GM10266 (cell line): ENCODE measurements around the gene CHCHD1.

ENCODE experiments used
- DNase-seq: peaks from one replicate; pipeline ENCODE4 v3.0.0; 2012; ENCODE audit errors: extremely low spot score
- TF ChIP-seq, protein P1 (sequence below): IDR thresholded peaks from 2 replicates; pipeline ENCODE4 v1.5.1; 2012; ENCODE audit warnings: mild to moderate bottlenecking, low read depth; ENCODE audit not compliant: control insufficient read depth, insufficient read depth; ENCODE audit errors: missing control alignments

The CHCHD1 gene

DNA sequence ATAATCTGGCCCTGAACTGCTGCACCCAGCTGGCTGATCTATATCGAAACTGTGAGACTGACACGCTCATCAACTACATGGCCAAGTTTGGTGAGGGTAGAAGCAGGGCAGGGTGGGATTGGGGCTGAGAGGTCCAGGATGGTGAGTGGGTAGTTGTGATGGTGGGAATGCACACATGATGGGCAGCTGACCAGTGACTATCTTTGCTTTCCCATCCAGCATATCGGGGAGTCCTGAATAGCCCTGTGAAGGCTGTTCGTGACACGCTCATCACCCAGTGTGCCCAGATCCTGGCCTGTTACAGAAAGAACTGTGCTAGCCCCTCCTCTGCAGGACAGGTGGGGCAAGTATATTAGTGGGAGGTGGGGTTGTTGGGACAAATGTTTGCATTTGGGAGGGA, 12.5 kb upstream of the CHCHD1 start:
- TF ChIP-seq, protein P1, sequence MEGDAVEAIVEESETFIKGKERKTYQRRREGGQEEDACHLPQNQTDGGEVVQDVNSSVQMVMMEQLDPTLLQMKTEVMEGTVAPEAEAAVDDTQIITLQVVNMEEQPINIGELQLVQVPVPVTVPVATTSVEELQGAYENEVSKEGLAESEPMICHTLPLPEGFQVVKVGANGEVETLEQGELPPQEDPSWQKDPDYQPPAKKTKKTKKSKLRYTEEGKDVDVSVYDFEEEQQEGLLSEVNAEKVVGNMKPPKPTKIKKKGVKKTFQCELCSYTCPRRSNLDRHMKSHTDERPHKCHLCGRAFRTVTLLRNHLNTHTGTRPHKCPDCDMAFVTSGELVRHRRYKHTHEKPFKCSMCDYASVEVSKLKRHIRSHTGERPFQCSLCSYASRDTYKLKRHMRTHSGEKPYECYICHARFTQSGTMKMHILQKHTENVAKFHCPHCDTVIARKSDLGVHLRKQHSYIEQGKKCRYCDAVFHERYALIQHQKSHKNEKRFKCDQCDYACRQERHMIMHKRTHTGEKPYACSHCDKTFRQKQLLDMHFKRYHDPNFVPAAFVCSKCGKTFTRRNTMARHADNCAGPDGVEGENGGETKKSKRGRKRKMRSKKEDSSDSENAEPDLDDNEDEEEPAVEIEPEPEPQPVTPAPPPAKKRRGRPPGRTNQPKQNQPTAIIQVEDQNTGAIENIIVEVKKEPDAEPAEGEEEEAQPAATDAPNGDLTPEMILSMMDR: no peak
- no peak for DNase-seq

DNA sequence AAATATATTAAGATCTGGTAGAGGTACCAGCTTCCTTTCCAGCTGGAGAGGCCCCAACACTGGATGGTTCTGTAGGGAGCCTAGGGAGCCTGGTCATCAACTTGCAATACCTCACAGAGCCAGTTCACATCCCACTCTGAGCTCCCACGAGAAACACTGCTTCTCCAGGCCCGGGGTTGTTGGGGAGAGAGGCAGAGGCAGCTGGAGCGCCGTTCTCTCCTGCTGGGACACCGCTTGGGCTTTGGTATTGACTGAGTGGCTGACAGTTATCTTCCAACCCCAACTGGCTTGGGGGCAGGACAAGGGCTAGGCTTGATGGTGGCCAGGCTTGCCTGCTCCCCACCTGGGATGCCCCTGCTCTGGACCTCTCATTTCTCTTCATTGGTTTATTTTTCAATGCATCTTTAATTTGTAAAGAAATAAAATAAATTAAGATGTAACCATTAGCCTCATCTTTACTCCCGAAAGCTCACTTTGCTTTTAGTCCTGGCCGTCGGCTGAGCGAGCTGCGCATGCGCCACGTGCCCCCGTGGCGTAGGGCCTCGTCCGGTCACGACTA, 10.0 kb upstream of the CHCHD1 start:
- TF ChIP-seq, protein P1: no peak
- peak; percentile 88 for DNase-seq

DNA sequence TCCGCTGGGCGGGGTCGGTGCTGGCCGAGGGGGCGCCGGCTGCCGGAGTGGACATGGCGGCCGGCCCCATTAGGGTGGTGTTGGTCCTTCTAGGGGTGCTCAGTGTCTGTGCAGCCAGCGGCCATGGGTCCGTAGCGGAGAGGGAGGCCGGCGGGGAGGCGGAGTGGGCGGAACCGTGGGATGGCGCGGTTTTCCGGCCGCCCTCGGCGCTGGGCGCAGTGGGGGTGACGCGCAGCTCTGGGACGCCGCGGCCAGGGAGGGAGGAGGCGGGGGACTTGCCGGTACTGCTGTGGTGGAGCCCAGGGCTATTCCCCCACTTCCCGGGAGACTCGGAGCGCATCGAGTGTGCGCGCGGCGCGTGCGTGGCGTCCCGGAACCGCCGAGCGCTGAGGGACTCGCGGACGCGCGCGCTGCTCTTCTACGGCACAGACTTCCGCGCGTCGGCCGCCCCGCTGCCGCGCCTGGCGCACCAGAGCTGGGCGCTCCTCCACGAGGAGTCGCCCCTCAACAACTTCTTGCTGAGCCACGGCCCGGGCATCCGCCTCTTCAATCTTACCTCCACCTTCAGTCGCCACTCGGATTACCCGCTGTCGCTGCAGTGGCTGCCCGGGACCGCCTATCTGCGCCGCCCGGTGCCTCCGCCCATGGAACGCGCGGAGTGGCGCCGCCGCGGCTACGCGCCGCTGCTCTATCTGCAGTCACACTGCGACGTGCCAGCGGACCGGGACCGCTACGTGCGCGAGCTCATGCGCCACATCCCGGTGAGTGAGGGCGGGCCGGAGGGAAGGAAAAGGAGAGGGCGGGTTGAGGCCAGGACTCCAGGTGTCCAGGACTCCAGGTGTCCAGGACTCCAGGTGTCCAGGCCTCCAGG, 9.3 kb upstream of the CHCHD1 start:
- DNase-seq: peak; percentile 86

DNA sequence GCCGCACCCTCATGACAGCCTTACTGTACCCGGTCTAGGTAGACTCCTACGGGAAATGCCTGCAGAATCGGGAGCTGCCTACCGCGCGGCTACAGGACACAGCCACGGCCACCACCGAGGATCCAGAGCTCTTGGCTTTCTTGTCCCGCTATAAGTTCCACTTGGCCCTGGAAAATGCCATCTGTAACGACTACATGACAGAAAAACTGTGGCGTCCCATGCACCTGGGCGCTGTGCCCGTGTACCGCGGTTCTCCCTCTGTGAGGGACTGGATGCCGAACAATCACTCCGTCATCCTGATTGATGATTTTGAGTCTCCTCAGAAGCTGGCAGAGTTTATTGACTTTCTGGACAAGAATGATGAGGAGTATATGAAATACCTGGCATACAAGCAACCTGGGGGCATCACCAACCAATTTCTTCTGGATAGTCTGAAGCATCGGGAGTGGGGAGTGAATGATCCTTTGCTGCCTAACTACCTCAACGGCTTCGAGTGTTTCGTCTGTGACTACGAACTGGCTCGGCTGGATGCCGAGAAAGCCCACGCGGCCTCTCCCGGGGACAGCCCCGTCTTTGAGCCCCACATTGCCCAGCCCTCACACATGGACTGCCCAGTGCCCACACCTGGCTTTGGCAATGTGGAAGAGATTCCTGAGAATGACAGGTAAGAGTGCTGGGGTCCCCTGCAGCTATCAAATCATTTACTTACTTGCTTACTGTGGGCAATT, 8.5 kb upstream of the CHCHD1 start:
- TF ChIP-seq, protein P1: no peak
- DNase-seq: peak; percentile 38

More for the DNA sequence above, 9.3 kb upstream of the CHCHD1 start:
- TF ChIP-seq, protein P1: peak; percentile 22

DNA sequence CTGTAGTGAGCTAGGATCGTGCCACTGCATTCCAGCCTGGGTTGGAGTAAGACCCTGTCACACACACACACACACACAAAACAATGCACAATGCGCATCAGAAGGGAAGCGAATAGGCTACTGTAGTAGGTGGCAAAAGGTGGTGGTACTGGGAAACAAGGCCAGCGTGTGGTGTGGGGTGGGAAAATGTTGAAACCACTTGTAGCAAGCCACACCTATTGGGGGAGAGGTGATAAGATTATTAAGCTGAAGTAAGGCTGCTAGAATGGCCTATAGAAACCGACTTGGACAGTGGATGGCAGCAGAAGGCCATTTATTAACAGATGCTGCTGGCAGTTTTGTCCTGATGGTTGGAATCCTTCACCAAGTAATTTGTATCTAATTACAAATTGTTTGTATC, 7.2 kb upstream of the CHCHD1 start:
- DNase-seq: peak; percentile 39
- TF ChIP-seq, protein P1: peak; percentile 31

DNA sequence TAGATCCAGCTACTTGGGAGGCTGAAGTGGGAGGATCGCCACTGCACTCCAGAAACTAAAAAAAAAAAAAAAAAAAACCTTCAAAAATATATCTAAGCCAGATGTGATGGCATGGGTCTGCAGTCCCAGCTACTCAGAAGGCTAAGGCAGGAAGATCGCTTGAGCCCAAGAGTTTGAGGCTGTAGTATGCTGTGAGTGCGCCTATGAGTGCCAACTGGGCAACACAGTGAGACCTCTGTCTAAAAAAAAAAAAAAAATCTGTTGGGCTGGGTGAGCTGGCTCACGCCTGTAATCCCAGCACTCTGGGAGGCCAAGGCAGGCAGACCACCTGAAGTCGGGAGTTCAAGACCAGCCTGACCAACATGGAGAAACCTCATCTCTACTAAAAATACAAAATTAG, 2.8 kb upstream of the CHCHD1 start:
- TF ChIP-seq, protein P1: no peak
- DNase-seq: no peak
